Measurements from ENCODE around the gene CRYBG2. TPM values are rescaled to one million over a fixed set of nuclear protein-coding genes. Genes with fewer than 3 reads are reported as not detected.

Gene CRYBG2
- total and polyA plus RNA-seq, 2 of the 13 experiments (the other 11 are each of a cell fraction or from before 2014, with no cell fraction given): 1.3 to 2.9 TPM

GRCh38 chr1:26290882-26291261 is 63.1 kb downstream of the CRYBG2 start:
- Histone ChIP-seq H3K36me3 (replicated peaks in 1 of 2; ENCODE audit: control insufficient read depth in 1 of 2, insufficient read depth in 2 of 2, low read length in 2 of 2) (peaks cover 0 to 1% of the 10 kb centered on the region in 2 experiments; a peak in 1 of 5 replicates), H3K27ac (ENCODE audit: extremely low read length, insufficient read depth, low read length) (no peak overlapping the region), H3K9me3 (ENCODE audit: low read length) (no peaks in the 10 kb centered on the region), H3K4me1 (ENCODE audit: insufficient read depth, low read length) (no peaks in the 10 kb centered on the region), H3K9ac (ENCODE audit: insufficient read depth, low read depth, low read length) (no peak overlapping the region), H3K4me3 (replicated peaks in 1 of 3; ENCODE audit: insufficient read depth in 1 of 3, low read depth in 2 of 3, low read length in 3 of 3) (no peak overlapping the region), H3K79me2 (ENCODE audit: insufficient read depth, low read length) (no peaks in the 10 kb centered on the region), H4K20me1 (ENCODE audit: insufficient read depth, low read length) (no peaks in the 10 kb centered on the region), H2AFZ (ENCODE audit: low read length) (no peak overlapping the region), H3K4me2 (ENCODE audit: low read depth, low read length) (no peak overlapping the region), H3K27me3 (ENCODE audit: control insufficient read depth in 1 of 2, insufficient read depth in 2 of 2, low read length in 2 of 2) (no peaks in the 10 kb centered on the region)
- ATAC-seq: no peak
- TF ChIP-seq ZNF790 (CRISPR knock-in tag; IDR thresholded peaks at IDR 0.05; ENCODE audit: borderline replicate concordance): no peak
- TF ChIP-seq ZNF850 (CRISPR knock-in tag; conservative IDR thresholded peaks at IDR 0.05): no peak
- TF ChIP-seq, protein P1, sequence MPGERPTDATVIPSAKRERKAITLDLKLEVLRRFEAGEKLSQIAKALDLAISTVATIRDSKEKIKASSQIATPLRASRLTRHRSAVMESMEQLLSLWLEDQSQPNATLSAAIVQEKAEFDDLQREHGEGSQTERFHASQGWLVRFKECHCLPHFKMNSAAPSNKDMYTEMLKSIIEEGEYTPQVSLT (CRISPR knock-in tag; IDR thresholded peaks at IDR 0.05; ENCODE audit: borderline replicate concordance, low read depth): no peak
- no peak for TF ChIP-seq KDM5A (IDR thresholded peaks at IDR 0.05; ENCODE audit: borderline replicate concordance, low read length)
- no peak for DNase-seq (ENCODE audit: low spot score)
- 80% methylated on average over 6 of the region's 11 CpGs for whole genome bisulfite sequencing (ENCODE audit: low lambda C conversion rate)
- intact Hi-C loops (cut with micrococcal nuclease; ENCODE audit: unreplicated experiment): no loop called here
- in situ Hi-C loops (cut with HindIII; ENCODE audit: extremely low pct_ligation_motif_present, low pct_unique_long_range_greater_than_20kb): no loop called here
- POLR2A ChIA-PET: no interaction called here
- BruUV-seq (replicated peaks): no TSS peak
- FAIRE-seq: no peak
- CTCF ChIA-PET (ENCODE audit: low intra/inter-chr PET ratio, low total read pairs): no interaction called here

DNA sequence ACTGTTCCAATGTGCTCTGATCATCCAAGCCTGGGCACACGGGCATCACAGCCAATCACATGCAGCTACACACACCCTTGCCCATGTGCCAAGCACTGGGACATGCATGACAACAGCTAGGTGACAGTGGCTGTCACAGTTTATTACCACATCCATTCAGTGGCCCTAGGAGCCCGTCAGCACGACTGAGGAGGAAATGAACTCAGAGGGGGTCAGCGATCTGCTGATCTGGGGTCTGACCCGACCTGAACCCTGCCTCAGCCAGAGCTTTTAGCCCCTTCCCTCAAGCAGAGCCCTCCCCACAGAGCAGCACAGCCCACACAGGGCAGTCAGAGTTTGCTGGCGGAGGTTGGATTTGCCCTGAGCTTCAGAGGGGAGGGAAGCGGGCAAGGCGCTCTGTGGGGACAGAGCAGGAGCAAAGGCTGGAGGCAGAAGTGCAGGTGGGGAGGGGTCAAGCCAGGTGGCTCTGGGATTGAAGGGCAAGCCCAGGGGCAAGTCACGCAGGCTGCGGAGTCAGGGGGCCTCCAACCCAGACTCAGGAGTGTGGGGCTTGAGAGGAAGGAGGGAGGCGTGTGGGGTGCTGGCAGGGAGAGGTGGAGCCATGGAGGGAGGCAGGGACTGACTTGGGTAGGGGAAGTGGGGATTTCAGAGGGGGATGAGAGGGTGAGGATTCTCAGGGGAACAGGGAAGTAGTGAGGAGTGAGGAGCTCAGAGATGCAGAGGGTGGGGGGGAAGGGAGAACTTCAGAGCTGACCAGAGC is 63.6 kb downstream of the CRYBG2 start:
- no peaks in the 10 kb centered on the region for H3K27me3 ChIP-seq (ENCODE audit: control insufficient read depth in 1 of 2, insufficient read depth in 2 of 2, low read length in 2 of 2)
- no peak overlapping the region for H2AFZ ChIP-seq (ENCODE audit: low read length)
- no peaks in the 10 kb centered on the region for H3K79me2 ChIP-seq (ENCODE audit: insufficient read depth, low read length)
- in situ Hi-C loops (cut with HindIII; ENCODE audit: extremely low pct_ligation_motif_present, low pct_unique_long_range_greater_than_20kb): no loop called here
- no peaks in the 10 kb centered on the region for H4K20me1 ChIP-seq (ENCODE audit: insufficient read depth, low read length)
- no peak overlapping the region for H3K9ac ChIP-seq (ENCODE audit: insufficient read depth, low read depth, low read length)
- no peak overlapping the region for H3K4me2 ChIP-seq (ENCODE audit: low read depth, low read length)
- 87% methylated on average over 7 of the region's 11 CpGs for WGBS (ENCODE audit: low lambda C conversion rate)
- no peak for DNase-seq (ENCODE audit: low spot score)
- H3K27ac ChIP-seq (ENCODE audit: extremely low read length, insufficient read depth, low read length): no peak overlapping the region
- intact Hi-C loops (cut with micrococcal nuclease; ENCODE audit: unreplicated experiment): no loop called here
- no TSS peak for BruUV-seq (replicated peaks)
- no peaks in the 10 kb centered on the region for H3K36me3 ChIP-seq (replicated peaks in 1 of 2; ENCODE audit: control insufficient read depth in 1 of 2, insufficient read depth in 2 of 2, low read length in 2 of 2)
- no peak for ATAC-seq
- CTCF ChIA-PET (ENCODE audit: low intra/inter-chr PET ratio, low total read pairs): no interaction called here
- H3K4me3 ChIP-seq (replicated peaks in 1 of 3; ENCODE audit: insufficient read depth in 1 of 3, low read depth in 2 of 3, low read length in 3 of 3): no peak overlapping the region
- H3K9me3 ChIP-seq (ENCODE audit: low read length): no peaks in the 10 kb centered on the region
- POLR2A ChIA-PET: no interaction called here
- TF ChIP-seq, protein P2, sequence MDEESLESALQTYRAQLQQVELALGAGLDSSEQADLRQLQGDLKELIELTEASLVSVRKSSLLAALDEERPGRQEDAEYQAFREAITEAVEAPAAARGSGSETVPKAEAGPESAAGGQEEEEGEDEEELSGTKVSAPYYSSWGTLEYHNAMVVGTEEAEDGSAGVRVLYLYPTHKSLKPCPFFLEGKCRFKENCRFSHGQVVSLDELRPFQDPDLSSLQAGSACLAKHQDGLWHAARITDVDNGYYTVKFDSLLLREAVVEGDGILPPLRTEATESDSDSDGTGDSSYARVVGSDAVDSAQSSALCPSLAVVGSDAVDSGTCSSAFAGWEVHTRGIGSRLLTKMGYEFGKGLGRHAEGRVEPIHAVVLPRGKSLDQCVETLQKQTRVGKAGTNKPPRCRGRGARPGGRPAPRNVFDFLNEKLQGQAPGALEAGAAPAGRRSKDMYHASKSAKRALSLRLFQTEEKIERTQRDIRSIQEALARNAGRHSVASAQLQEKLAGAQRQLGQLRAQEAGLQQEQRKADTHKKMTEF (CRISPR knock-in tag; IDR thresholded peaks at IDR 0.05): no peak
- TF ChIP-seq RBM39 (IDR thresholded peaks at IDR 0.05; ENCODE audit: low read depth, low read length, poor library complexity, severe bottlenecking) (no peak), HCFC1 (IDR thresholded peaks at IDR 0.05; ENCODE audit: low read depth, low read length) (no peak), FOXC1 (CRISPR knock-in tag; IDR thresholded peaks at IDR 0.05; ENCODE audit: borderline replicate concordance) (no peak), ZBTB42 (CRISPR knock-in tag; IDR thresholded peaks at IDR 0.05) (no peak), CENPT (CRISPR knock-in tag; IDR thresholded peaks at IDR 0.05; ENCODE audit: low read depth) (no peak), KLF12 (CRISPR knock-in tag; IDR thresholded peaks at IDR 0.05; ENCODE audit: borderline replicate concordance) (no peak), MIER3 (CRISPR knock-in tag; IDR thresholded peaks at IDR 0.05; ENCODE audit: borderline replicate concordance) (no peak)
- no peak for FAIRE-seq
- no peaks in the 10 kb centered on the region for H3K4me1 ChIP-seq (ENCODE audit: insufficient read depth, low read length)
